GM12801 (cell line): ENCODE data around the gene ZBTB40.

Experiments used
- TF ChIP-seq, protein P1 (sequence below): IDR thresholded peaks from one replicate; pipeline ENCODE4 v1.5.1; 2011; ENCODE audit warnings: control low read depth; ENCODE audit not compliant: insufficient read length; ENCODE audit errors: extremely low read depth

ZBTB40 gene

DNA sequence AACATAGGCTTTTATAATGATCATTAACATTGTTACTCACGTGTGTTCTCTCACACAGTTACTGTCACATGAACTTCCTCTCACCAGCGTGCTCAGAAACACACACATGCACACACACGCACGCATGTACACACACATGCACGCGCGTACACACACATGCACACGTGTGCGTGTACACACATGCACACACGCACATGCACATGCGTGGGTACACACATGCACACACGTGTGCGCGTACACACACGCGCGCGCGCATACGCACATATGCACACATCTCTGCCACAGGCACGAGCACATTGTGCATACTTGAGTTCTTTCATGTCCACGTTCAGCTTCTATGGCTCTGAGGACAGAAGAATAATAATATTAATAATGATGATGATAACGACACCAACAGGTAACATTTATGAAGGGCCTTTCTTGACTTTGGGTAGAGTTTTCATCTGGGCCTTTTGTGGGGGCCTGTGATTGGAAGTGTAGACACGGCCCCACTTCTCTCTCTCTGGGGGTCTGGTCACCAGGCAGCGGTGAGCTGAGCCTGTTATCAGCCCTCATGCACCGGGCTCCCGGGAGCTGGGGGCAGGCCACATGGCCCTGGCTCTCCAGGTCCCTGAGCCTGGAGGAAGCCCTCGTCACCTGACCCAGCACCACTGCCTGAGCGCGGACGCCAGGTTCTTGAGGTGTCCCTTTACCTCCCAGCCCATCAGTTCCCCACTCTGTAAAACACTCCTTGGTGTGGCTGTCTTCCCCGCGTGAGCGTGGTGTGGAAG, 118.7 kb downstream of the ZBTB40 start:
- TF ChIP-seq, protein P1, sequence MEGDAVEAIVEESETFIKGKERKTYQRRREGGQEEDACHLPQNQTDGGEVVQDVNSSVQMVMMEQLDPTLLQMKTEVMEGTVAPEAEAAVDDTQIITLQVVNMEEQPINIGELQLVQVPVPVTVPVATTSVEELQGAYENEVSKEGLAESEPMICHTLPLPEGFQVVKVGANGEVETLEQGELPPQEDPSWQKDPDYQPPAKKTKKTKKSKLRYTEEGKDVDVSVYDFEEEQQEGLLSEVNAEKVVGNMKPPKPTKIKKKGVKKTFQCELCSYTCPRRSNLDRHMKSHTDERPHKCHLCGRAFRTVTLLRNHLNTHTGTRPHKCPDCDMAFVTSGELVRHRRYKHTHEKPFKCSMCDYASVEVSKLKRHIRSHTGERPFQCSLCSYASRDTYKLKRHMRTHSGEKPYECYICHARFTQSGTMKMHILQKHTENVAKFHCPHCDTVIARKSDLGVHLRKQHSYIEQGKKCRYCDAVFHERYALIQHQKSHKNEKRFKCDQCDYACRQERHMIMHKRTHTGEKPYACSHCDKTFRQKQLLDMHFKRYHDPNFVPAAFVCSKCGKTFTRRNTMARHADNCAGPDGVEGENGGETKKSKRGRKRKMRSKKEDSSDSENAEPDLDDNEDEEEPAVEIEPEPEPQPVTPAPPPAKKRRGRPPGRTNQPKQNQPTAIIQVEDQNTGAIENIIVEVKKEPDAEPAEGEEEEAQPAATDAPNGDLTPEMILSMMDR: no peak

DNA sequence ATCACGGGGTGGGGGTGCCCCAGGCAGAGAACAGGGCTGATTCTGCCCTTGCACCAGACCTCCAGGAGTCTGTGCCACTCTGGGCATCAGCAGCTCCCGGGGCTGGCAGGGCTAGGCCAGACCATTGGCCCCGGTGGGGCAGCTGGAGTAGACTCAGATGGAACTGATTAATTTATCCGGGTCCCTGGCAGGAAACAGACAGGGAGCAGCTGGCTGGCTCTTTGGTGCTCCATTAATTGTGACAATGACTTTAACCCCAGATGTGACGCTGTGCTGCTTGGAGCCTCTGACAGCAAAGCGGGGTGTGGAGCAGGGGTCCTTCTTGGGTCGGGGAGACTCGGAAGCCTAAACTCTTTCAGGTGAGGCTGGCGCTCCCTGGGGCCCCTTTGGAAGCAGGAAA, 121.2 kb downstream of the ZBTB40 start:
- TF ChIP-seq, protein P1: no peak

DNA sequence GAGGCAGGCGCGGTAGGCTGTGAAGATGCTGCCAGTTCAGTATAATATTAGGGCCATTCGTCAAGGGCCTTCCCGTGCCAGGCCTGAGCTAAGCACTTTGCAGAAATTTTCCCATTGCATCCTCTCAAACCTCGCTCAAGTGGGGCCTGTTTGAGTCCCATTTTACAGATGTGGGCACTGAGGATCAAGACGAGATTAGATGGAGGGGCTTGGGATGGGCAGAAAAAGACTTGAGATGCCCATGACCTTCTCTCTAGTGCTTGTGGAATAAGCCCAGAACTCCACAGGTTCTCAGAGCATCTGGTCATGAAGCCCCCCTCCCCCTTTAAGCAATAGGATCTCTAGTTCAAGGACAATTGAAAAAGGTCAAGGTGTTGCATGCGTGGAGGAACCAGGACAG, 121.6 kb downstream of the ZBTB40 start:
- TF ChIP-seq, protein P1: no peak

DNA sequence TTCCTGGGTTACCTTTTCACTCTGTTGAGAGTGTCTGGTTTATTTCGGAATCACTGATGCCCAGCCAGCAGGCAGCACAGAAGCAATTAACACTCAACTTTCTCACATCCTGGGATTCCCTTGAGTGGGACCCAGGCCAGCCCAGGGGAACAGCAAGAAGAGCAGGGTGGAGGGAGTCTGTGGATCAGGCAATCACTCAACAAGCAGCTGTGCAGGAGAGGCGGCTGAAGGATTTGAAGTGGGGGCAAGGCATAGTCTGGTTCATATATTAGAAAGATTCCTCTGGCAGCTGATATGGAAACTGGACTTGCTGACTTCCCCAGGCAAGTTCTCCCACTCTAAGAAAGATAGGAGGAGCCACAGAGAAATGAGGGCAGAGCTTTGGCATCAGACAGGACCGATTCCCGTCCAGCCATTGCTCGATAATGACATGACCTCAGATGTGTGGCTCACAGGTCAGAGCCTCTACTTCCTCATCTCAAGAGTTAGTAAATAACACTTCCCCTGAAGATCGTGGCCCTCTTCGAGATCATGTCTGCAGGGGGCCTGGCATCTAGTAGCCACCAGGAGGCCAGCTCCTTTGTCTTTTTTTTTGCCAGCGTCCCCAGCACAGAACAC, 124.0 kb downstream of the ZBTB40 start:
- TF ChIP-seq, protein P1: no peak

DNA sequence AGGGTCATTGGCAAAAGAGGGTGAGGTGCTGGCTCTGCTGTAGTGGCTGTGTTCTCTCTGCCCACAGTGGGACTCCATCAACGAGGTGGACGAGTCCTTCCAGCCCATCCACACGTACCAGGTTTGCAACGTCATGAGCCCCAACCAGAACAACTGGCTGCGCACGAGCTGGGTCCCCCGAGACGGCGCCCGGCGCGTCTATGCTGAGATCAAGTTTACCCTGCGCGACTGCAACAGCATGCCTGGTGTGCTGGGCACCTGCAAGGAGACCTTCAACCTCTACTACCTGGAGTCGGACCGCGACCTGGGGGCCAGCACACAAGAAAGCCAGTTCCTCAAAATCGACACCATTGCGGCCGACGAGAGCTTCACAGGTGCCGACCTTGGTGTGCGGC, 124.5 kb downstream of the ZBTB40 start:
- TF ChIP-seq, protein P1: no peak

DNA sequence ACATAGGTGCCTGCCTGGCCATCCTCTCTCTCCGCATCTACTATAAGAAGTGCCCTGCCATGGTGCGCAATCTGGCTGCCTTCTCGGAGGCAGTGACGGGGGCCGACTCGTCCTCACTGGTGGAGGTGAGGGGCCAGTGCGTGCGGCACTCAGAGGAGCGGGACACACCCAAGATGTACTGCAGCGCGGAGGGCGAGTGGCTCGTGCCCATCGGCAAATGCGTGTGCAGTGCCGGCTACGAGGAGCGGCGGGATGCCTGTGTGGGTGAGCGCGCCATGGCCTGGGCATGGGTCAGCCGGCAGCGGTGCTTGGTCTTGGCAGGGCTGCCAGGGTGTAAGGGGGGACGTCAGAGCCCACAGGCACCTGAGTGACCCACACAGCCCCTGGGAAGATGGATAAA, 125.0 kb downstream of the ZBTB40 start:
- TF ChIP-seq, protein P1: no peak

DNA sequence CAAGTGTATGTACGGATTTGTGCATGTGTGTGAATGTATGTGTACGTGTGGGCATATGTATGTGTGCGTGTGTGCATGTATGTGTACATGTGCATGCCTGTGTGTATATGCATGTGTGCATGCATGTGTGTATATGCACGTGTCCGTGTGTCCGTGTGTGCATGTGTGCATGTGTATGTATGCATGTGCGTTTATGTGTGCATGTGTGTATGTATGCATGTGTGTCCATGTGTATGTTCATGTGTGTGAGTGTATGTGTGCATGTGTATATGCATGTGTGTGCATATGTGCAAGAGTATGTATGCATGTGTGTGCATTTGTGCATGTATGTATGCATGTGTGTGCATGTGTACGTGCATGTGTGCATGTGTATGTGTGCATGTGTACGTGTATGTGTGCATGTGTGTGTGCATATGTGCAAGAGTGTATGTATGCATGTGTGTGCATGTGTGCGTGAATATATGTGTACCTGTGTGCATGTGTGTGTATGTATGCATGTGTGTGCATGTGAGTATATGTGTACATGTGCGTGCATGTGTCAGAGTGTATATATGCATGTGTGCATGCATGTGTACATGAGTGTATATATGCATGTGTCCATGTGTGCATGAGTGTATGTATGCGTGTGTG, 127.2 kb downstream of the ZBTB40 start:
- TF ChIP-seq, protein P1: no peak
